IPS-NIHi11 (cell line): ENCODE results near the gene RPRML.

ENCODE experiments used
- DNase-seq: peaks from one replicate; pipeline ENCODE4 v3.0.0; 2012; ENCODE audit warnings: mixed read lengths, low spot score

Gene RPRML

GRCh38 chr17:46944931-46945330 is 34.1 kb downstream of the RPRML start:
- no peak for DNase-seq

GRCh38 chr17:46943501-46944393 is 35.3 kb downstream of the RPRML start:
- DNase-seq, result peak; percentile 68

GRCh38 chr17:46943218-46943500 is 35.9 kb downstream of the RPRML start:
- no peak for DNase-seq

GRCh38 chr17:46942441-46943217 is 36.4 kb downstream of the RPRML start:
- DNase-seq, result peak; percentile 84

DNA sequence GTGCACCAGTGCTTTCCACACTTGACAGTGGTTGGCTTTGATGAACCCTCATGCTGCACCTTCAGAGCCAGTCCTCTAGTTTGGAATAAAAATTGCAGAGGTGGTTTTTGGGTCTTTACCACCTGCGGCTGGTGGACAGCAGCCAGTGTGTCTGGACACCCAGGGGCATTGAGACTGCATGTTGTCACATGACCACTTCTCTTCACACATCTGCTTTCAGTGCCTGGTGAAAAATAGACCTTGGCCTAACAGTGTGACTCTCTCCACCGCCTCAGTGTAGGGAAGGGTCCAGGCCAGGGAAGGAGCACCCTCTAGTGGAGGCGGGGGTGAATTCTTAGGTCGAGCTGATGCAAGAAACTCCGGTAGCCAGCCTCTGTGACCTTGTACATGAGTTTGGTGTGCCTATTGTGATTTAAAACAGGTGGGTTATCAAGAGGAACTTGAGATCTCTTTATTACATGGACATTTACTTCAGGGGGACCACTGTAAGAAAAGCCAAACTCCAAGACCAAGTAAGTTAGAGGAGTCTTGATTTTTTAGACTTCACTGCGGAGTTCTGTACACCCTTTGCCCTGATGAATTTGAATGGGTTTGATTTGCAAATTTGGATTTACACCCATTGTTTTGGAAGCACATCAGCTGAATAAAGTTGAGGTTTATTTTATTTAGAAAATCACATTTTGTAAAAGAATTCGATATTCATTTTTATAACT is 38.2 kb downstream of the RPRML start:
- peak; percentile 88 for DNase-seq

- no peak for DNase-seq
Measured at GRCh38 chr17:46935658-46936266, 43.3 kb downstream of the RPRML start.

DNA sequence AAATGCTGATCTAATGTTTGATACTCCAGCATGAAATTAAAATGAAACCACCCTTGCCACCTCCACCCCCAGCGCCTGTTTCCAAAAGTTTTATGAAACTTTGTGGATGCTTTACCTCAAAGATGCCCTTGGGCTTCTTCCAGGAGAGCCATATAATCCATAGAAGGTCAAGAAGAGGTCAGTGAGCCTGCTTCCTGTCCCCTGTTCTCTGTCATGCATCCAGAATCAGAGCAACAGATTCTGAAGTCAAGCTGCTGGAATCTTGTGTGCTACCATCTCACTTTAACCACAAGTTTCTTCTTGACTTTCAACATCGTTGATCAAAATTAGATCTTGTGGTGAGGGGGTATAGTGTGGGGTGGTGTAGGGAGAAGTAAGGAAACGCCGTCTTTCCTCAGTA is 47.5 kb downstream of the RPRML start:
- no peak for DNase-seq

GRCh38 chr17:46930051-46930450 is 49.0 kb downstream of the RPRML start:
- DNase-seq, result no peak

DNA sequence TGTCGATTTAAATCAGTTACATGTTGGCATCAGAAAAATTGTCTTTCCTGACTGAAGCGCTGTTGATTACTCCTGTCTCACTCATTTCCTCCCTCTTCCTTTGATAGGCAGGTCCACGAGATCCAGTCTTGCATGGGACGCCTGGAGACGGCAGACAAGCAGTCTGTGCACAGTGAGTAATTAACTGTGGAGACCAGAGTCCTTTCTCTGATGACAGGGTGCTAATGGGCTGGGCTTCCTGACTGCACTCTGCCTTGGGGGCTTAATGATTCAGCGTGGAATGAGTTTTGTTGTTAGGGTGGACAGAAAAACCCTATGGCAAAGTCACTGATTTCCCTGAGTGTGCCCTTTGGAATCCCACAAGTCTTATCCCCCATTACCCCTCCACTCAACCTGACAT is 49.6 kb downstream of the RPRML start:
- no peak for DNase-seq

DNA sequence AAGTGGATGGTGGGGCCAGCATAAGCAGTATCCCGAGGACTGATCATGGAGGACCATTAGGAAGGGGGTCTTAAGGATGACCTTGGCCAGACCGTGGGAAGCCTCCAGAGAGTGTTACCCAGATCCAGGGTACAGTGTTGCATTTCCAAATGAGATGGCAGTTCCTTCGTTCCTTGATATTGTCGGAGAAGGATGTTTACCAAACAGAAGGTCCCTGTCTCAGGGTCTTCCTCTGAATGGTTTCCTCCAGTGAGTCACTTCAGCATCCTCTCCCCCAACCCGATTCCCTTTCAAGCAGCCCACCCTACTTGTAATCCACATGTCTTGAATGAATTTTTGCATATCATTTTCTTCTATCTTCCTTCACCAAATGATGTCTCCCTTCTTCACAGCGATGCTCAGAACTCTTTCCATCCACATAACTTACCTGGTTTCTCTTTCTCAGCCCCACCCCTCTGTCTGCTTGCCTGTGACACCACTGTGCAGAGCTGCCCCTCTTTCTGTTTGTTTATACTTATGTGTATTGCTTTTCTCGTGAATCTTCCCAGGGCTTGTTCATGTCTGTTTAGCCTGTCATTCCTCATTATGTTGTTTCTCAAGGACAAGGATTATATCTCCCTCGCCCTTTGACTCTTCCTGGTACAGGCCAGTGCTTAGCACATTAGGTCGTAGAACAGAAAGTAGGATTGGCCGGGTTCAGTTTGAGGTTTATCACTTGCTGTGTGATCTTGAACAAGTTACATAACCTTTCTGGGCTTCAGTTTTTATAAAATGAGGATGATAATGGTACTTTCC is 50.4 kb downstream of the RPRML start:
- no peak for DNase-seq
